ENCODE measurements around the gene MYCL. TPM values are rescaled to one million over a fixed set of nuclear protein-coding genes. Genes with fewer than 3 reads are reported as not detected.

Gene MYCL
- total RNA-seq, 6 experiments from 2014 or later: 0.75 to 20.5 (median 6.1) TPM

GRCh38 chr1:39944410-39945112, 42.8 kb upstream of the MYCL start:
- ATAC-seq (no peak), DNase-seq (no peak)
- Histone ChIP-seq H3K9me3 (no peaks in the 10 kb centered on the region), H3K27ac (no peak overlapping the region), H3K4me3 (no peak overlapping the region), H3K36me3 (no peaks in the 10 kb centered on the region), H3K4me1 (peaks cover 0 to 17% (median 6%) of the 10 kb centered on the region in 4 donors), H3K27me3 (no peaks in the 10 kb centered on the region)
- intact Hi-C loops (cut with DNase I): no loop called here
- WGBS (ENCODE audit: insufficient coverage, low coverage, low lambda C conversion rate, missing lambda C conversion rate): 55% methylated on average over 8 of the region's 8 CpGs
- TF ChIP-seq CTCF (IDR thresholded peaks at IDR 0.05) (no peak), POLR2A (IDR thresholded peaks at IDR 0.05) (no peak)

- no peak for ATAC-seq
- peaks cover 0 to 17% (median 6%) of the 10 kb centered on the region in 4 donors for H3K4me1 ChIP-seq
- H3K27ac ChIP-seq: no peak overlapping the region
- no peak overlapping the region for H3K4me3 ChIP-seq
- DNase-seq: no peak
- intact Hi-C loops (cut with DNase I): no loop called here
- H3K27me3 ChIP-seq: no peaks in the 10 kb centered on the region
- WGBS (ENCODE audit: insufficient coverage, low coverage, low lambda C conversion rate, missing lambda C conversion rate): 92% methylated on average over 13 of the region's 14 CpGs
- H3K9me3 ChIP-seq: no peaks in the 10 kb centered on the region
- H3K36me3 ChIP-seq: no peaks in the 10 kb centered on the region
- no peak for TF ChIP-seq POLR2A (IDR thresholded peaks at IDR 0.05)
- TF ChIP-seq CTCF (IDR thresholded peaks at IDR 0.05): no peak
Observed at GRCh38 chr1:39943471-39944290, 42.0 kb upstream of the MYCL start.

GRCh38 chr1:39940980-39941871, 39.5 kb upstream of the MYCL start:
- peak in 1 of 3 donors; percentile 24 for DNase-seq
- Histone ChIP-seq H3K4me3 (no peak overlapping the region), H3K27me3 (no peaks in the 10 kb centered on the region), H3K36me3 (no peaks in the 10 kb centered on the region), H3K9me3 (no peaks in the 10 kb centered on the region), H3K4me1 (peaks cover 0 to 17% (median 8%) of the 10 kb centered on the region in 4 donors), H3K27ac (no peak overlapping the region)
- no peak for ATAC-seq
- TF ChIP-seq CTCF (IDR thresholded peaks at IDR 0.05): no peak
- no peak for TF ChIP-seq POLR2A (IDR thresholded peaks at IDR 0.05)
- intact Hi-C loops (cut with DNase I): no loop called here
- WGBS (ENCODE audit: insufficient coverage, low coverage, low lambda C conversion rate, missing lambda C conversion rate): 83% methylated on average over 1 of the region's 9 CpGs

GRCh38 chr1:39940253-39940652, 38.5 kb upstream of the MYCL start:
- Histone ChIP-seq H3K27me3 (no peaks in the 10 kb centered on the region), H3K4me1 (peaks cover 0 to 20% (median 9%) of the 10 kb centered on the region in 4 donors), H3K4me3 (no peak overlapping the region), H3K36me3 (no peaks in the 10 kb centered on the region), H3K9me3 (no peaks in the 10 kb centered on the region), H3K27ac (no peak overlapping the region)
- intact Hi-C loops (cut with DNase I): no loop called here
- TF ChIP-seq CTCF (IDR thresholded peaks at IDR 0.05) (no peak), POLR2A (IDR thresholded peaks at IDR 0.05) (no peak)
- DNase-seq: no peak
- WGBS (ENCODE audit: insufficient coverage, low coverage, low lambda C conversion rate, missing lambda C conversion rate): 65% methylated on average over 2 of the region's 5 CpGs
- peak in 1 of 4 donors; percentile 11 for ATAC-seq

Data from right lobe of liver (tissue), 6 donors.